HepG2 (cell line): Measurements from ENCODE around the gene SPHK1. TPM values are rescaled to one million over a fixed set of nuclear protein-coding genes. Genes with fewer than 3 reads are reported as not detected.

Experiments used
- ATAC-seq: fragments of 200-7000 bp; cut with Tn5 transposase; 3 replicates; pipeline ENCODE4 v1.9.1; 2020; ENCODE audit warnings: mild to moderate bottlenecking, moderate library complexity
- BruUV-seq: library from RNA; stranded (reverse); fragments of 400-500 nt; replicated peaks from 2 replicates; lab custom pipeline; 2021; lab: Mats Ljungman, UMichigan
- CTCF ChIA-PET: fragments of 300-600 bp; formaldehyde crosslinking; extraction: SDS; loops from one replicate; lab custom pipeline; 2021; ENCODE audit warnings: low total read pairs, inconsistent platforms, low intra/inter-chr PET ratio; lab: Yijun Ruan, JAX
- POLR2A ChIA-PET: fragments of 350-600 bp; sonication (Branson Sonifier 250); formaldehyde crosslinking; loops from one replicate; lab custom pipeline; 2020; ENCODE audit warnings: antibody characterized with exemption, inconsistent platforms; lab: Yijun Ruan, JAX
- DNase-seq: peaks from one replicate; pipeline ENCODE4 v3.0.0-alpha.2; 2015; ENCODE audit warnings: low spot score
- FAIRE-seq: peaks from 3 replicates; lab custom pipeline; 2011; peaks lifted over from hg19 to GRCh38; lab: Jason Lieb, UNC
- H2AFZ ChIP-seq: one replicate; pipeline ENCODE4 v1.6.1; 2011; ENCODE audit warnings: low read length, inconsistent platforms
- H3K27ac ChIP-seq: fragments of 300-600 bp; 3 replicates; pipeline ENCODE4 v1.8.0; 2011; ENCODE audit warnings: mixed run types, mild to moderate bottlenecking, mixed read lengths, low read length, inconsistent platforms; ENCODE audit not compliant: insufficient read depth; ENCODE audit errors: extremely low read length
- H3K27me3 ChIP-seq, 2 experiments: fragments of 200-600 bp in 1 of 2; 2 replicates in 1 of 2; 3 replicates in 1 of 2; pipeline versions ENCODE4 v1.6.0 to v1.8.0; 2011; ENCODE audit warnings: low read length in 2 of 2, mild to moderate bottlenecking in 2 of 2, moderate library complexity in 2 of 2, inconsistent platforms in 1 of 2; ENCODE audit not compliant: insufficient read depth in 2 of 2, control insufficient read depth in 1 of 2
- H3K36me3 ChIP-seq, 2 experiments: fragments of 200-600 bp in 1 of 2; replicated peaks in 1 of 2; 2 replicates in 1 of 2; 3 replicates in 1 of 2; pipeline versions ENCODE4 v1.5.1 to v1.8.0; 2011; ENCODE audit warnings: low read length in 2 of 2, inconsistent platforms in 1 of 2; ENCODE audit not compliant: insufficient read depth in 2 of 2, control insufficient read depth in 1 of 2
- H3K4me1 ChIP-seq: 2 replicates; pipeline ENCODE4 v1.5.1; 2012; ENCODE audit warnings: low read length, inconsistent platforms; ENCODE audit not compliant: insufficient read depth
- H3K4me2 ChIP-seq: 2 replicates; pipeline ENCODE4 v1.6.0; 2011; ENCODE audit warnings: low read depth, low read length, inconsistent platforms
- H3K4me3 ChIP-seq, 3 experiments: fragments of 200-600 bp in 1 of 3; sonication (generic), shearing (Covaris generic) in 1 of 3; replicated peaks in 1 of 3; 2 replicates each; pipeline ENCODE4 v1.5.1; 2011 to 2016; ENCODE audit warnings: low read length in 3 of 3, inconsistent platforms in 2 of 3, low read depth in 2 of 3, mild to moderate bottlenecking in 2 of 3, control low read depth in 1 of 3, mixed read lengths in 1 of 3; ENCODE audit not compliant: insufficient read depth in 1 of 3
- H3K79me2 ChIP-seq: one replicate; pipeline ENCODE4 v1.6.1; 2011; ENCODE audit warnings: low read length, inconsistent platforms; ENCODE audit not compliant: insufficient read depth
- H3K9ac ChIP-seq: 2 replicates; pipeline ENCODE4 v1.6.0; 2011; ENCODE audit warnings: mild to moderate bottlenecking, low read depth, low read length, inconsistent platforms; ENCODE audit not compliant: insufficient read depth
- H3K9me3 ChIP-seq: 2 replicates; pipeline ENCODE4 v1.5.1; 2012; ENCODE audit warnings: mild to moderate bottlenecking, low read length
- H4K20me1 ChIP-seq: 2 replicates; pipeline ENCODE4 v1.6.0; 2011; ENCODE audit warnings: inconsistent platforms, mild to moderate bottlenecking, low read length, moderate library complexity; ENCODE audit not compliant: insufficient read depth
- CSRNP2 ChIP-seq: sonication (generic); formaldehyde crosslinking; conservative IDR thresholded peaks from 2 replicates; pipeline ENCODE4 v1.8.0; 2022; ENCODE audit warnings: low read depth, missing genetic modification reagents
- MTA3 ChIP-seq: sonication (generic); formaldehyde crosslinking; IDR thresholded peaks from 2 replicates; pipeline ENCODE4 v1.4.0; 2020; ENCODE audit warnings: missing genetic modification reagents
- PATZ1 ChIP-seq: sonication (generic); formaldehyde crosslinking; IDR thresholded peaks from 2 replicates; pipeline ENCODE4 v1.4.0; 2020; ENCODE audit warnings: missing genetic modification reagents
- REXO4 ChIP-seq: sonication (generic); formaldehyde crosslinking; IDR thresholded peaks from 2 replicates; pipeline ENCODE4 v1.8.0; 2022; ENCODE audit warnings: missing genetic modification reagents, mild to moderate bottlenecking, borderline replicate concordance
- SP5 ChIP-seq: IDR thresholded peaks from 2 replicates; pipeline ENCODE4 v1.6.1; 2016; ENCODE audit warnings: low read depth, borderline replicate concordance
- TOPORS ChIP-seq: sonication (generic); formaldehyde crosslinking; IDR thresholded peaks from 2 replicates; pipeline ENCODE4 v1.8.0; 2023; ENCODE audit warnings: mild to moderate bottlenecking, missing genetic modification reagents
- ZBTB4 ChIP-seq: sonication (generic); formaldehyde crosslinking; IDR thresholded peaks from 2 replicates; pipeline ENCODE4 v1.4.0; 2020; ENCODE audit warnings: missing genetic modification reagents, mild to moderate bottlenecking, borderline replicate concordance
- ZMAT3 ChIP-seq: sonication (generic); formaldehyde crosslinking; conservative IDR thresholded peaks from 2 replicates; pipeline ENCODE4 v1.7.0; 2021; ENCODE audit warnings: missing genetic modification reagents
- ZNF280B ChIP-seq: sonication (generic); formaldehyde crosslinking; IDR thresholded peaks from 2 replicates; pipeline ENCODE4 v1.5.0; 2020; ENCODE audit warnings: missing genetic modification reagents, mild to moderate bottlenecking, borderline replicate concordance
- WGBS: methylation state at CpG from one replicate; pipeline ENCODE4 v1.1.6; 2017; ENCODE audit warnings: low lambda C conversion rate; 5-methylcytosine and 5-hydroxymethylcytosine counted together
- in situ Hi-C: cut with HindIII; loops from 2 replicates; pipeline ENCODE4 v1.10.0; 2017; ENCODE audit warnings: low pct_unique_long_range_greater_than_20kb; ENCODE audit not compliant: extremely low pct_ligation_motif_present
- intact Hi-C: fragments of 100-400 bp; cut with micrococcal nuclease; formaldehyde crosslinking; loops from one replicate; pipeline ENCODE4 v1.10.0; 2022; ENCODE audit not compliant: unreplicated experiment
- polyA plus RNA-seq, 8 experiments: library from polyadenylated mRNA; depleted of rRNA in 3 of 8; stranded (reverse) in 7 of 8; unstranded in 1 of 8; fragments of >200 nt; fragmentation: Illumina TruSeq in 4 of 8; extraction: Trizol in 4 of 8; gene quantifications; 2 replicates each; pipeline versions ENCODE4 v1.2.1 to v1.2.3, GENCODE V29; 2011 to 2016; ENCODE audit warnings: low read depth in 4 of 8, missing spikeins in 1 of 8, mixed read lengths in 1 of 8; ENCODE audit not compliant: insufficient read depth in 1 of 8
- total RNA-seq, 5 experiments: library from RNA; depleted of rRNA; stranded (reverse); fragments of >200 nt; fragmentation: Illumina TruSeq; extraction: Trizol; gene quantifications; 2 replicates each; pipeline ENCODE4 v1.2.3, GENCODE V29; 2016; ENCODE audit warnings: low read depth in 1 of 5

SPHK1 gene
- total and polyA plus RNA-seq, 2 of the 13 experiments (the other 11 are each of a cell fraction or from before 2014, with no cell fraction given) = 129 to 160 TPM

- Histone ChIP-seq H3K4me3 (no peak overlapping the region), H3K27ac (no peak overlapping the region), H3K36me3 (no peaks in the 10 kb centered on the region), H3K27me3 (no peaks in the 10 kb centered on the region), H3K79me2 (no peaks in the 10 kb centered on the region), H4K20me1 (no peaks in the 10 kb centered on the region), H3K4me1 (peaks cover 77% of the 10 kb centered on the region), H3K4me2 (no peak overlapping the region), H3K9ac (no peak overlapping the region), H3K9me3 (peaks cover 8% of the 10 kb centered on the region), H2AFZ (no peak overlapping the region)
- peak; percentile 71 for DNase-seq
- intact Hi-C loops = no loop called here
- ATAC-seq = no peak
- FAIRE-seq = peak; percentile 23
- ChIA-PET CTCF (no interaction called here), POLR2A (interaction anchor here (1.2 to 24.7 kb wide), 3 partner anchors 10 to 15 kb away, joined by 6 to 1379 read pairs (median 9); partner anchors contain the start of genes PRPSAP1 and SPHK1)
- in situ Hi-C loops = no loop called here
- no TSS peak for BruUV-seq
- WGBS = 61% methylated on average over 6 of the region's 6 CpGs
- no peak for TF ChIP-seq REXO4 (CRISPR knock-in tag)
- TF ChIP-seq SP5 (CRISPR knock-in tag) = no peak
- TF ChIP-seq ZMAT3 (CRISPR knock-in tag) = no peak
- TF ChIP-seq ZNF280B (CRISPR knock-in tag) = peak; percentile 35; the same call in 1 of the 2 replicates
- no peak for TF ChIP-seq MTA3
- no peak for TF ChIP-seq CSRNP2
- no peak for TF ChIP-seq ZBTB4 (CRISPR knock-in tag)
- peak; percentile 91 for TF ChIP-seq PATZ1 (CRISPR knock-in tag)
- TF ChIP-seq TOPORS (CRISPR knock-in tag) = no peak
These were observed 16.8 kb upstream of the SPHK1 start for GRCh38 chr17:76367642-76368041.
